GM12891 (cell line): ENCODE measurements around the gene PLEKHJ1.

ENCODE experiments used
- DNase-seq: peaks from one replicate; pipeline ENCODE4 v3.0.0; 2011; ENCODE audit warnings: low spot score; ENCODE audit not compliant: insufficient read length
- FAIRE-seq: peaks from 2 replicates; lab custom pipeline; 2011; peaks lifted over from hg19 to GRCh38; lab: Jason Lieb, UNC
- PAX5 ChIP-seq: IDR thresholded peaks from 2 replicates; pipeline ENCODE4 v1.6.1; 2011; ENCODE audit warnings: low read length, moderate library complexity, mild to moderate bottlenecking; ENCODE audit not compliant: insufficient read depth, severe bottlenecking
- POLR2A ChIP-seq: IDR thresholded peaks from 2 replicates; pipeline ENCODE4 v1.6.1; 2011; ENCODE audit warnings: low read depth, low read length, control low read depth
- POLR2AphosphoS5 ChIP-seq: IDR thresholded peaks from 2 replicates; pipeline ENCODE4 v1.6.1; 2011; ENCODE audit warnings: low read depth, low read length, control low read depth
- POU2F2 ChIP-seq: IDR thresholded peaks from 2 replicates; pipeline ENCODE4 v1.6.1; 2011; ENCODE audit warnings: low read depth, mild to moderate bottlenecking, control low read depth, low read length, moderate library complexity
- SPI1 ChIP-seq: IDR thresholded peaks from 2 replicates; pipeline ENCODE4 v1.6.1; 2011; ENCODE audit warnings: low read depth, low read length, control low read depth
- TAF1 ChIP-seq: IDR thresholded peaks from 2 replicates; pipeline ENCODE4 v1.6.1; 2011; ENCODE audit warnings: low read depth, low read length, control low read depth

PLEKHJ1 gene

DNA sequence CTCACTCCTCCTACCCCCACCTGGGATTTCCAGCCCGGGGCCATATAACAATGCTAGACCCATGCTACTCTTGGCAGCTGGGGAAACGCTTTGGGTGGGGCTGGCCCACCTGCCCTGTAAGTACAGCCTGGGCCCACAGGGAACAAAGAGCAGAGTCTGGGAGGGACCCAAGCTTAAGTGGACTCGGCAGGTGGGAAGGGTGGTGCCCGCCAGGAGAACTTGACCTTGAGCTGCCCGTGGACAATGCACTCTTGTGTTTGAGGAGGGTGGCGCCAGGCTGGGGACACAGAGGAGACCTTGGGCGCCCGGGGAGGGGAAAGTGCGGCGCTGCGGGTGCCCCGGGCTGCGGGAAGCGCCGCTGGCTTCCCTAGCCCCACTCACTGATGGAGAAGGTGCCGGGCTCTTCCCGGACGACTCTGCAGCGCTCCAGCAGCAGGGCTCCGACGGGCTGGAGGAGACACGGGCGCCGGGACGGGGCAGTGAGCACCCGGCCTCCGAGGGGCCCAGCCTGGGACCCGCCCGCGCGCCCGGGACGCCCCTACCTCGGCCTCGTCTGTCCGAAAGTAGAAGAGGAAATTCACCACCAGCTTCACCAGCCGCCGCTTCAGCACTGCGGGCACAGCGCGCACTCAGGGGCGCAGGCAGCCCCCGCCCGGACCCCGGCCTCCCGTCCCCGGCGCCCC, 607 bp downstream of the PLEKHJ1 start:
- FAIRE-seq, result no peak

DNA sequence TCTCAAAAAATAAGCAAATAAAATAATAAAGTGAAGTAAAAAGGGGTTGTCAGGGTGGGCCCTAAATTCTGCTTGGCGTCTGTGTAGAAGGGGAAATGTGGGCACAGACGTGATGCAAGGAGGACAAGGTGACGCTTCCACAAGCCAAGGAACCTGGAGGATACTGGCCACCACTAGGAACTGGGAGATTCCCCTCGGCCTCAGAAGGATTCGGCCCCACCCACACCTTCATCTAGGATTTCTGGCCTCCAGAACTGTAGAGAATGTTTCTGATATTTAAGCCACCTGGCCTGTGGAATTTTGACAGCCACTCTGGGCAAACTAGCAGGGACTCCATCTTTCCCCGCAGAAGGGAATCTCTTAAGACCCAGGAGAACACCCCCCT, 1.1 kb downstream of the PLEKHJ1 start:
- FAIRE-seq (no peak), DNase-seq (no peak)
- TF ChIP-seq POLR2AphosphoS5 (no peak), PAX5 (no peak), TAF1 (no peak), SPI1 (no peak), POU2F2 (no peak), POLR2A (no peak)

More for the DNA sequence above, 607 bp downstream of the PLEKHJ1 start:
- TF ChIP-seq SPI1, result no peak
- TF ChIP-seq POLR2A, result no peak
- TF ChIP-seq PAX5, result no peak
- no peak for TF ChIP-seq TAF1
- no peak for TF ChIP-seq POLR2AphosphoS5
- no peak for TF ChIP-seq POU2F2
- no peak for DNase-seq

- DNase-seq, result no peak
- TF ChIP-seq POLR2A (peak; percentile 7; the same call in 1 of the 2 replicates), POLR2AphosphoS5 (no peak)
- FAIRE-seq, result peak; percentile 43
These were observed 2.4 kb downstream of the PLEKHJ1 start for GRCh38 chr19:2233601-2234280.

- TF ChIP-seq POLR2AphosphoS5 (no peak), TAF1 (no peak), POU2F2 (no peak)
- FAIRE-seq (no peak), DNase-seq (no peak)
These were observed 3.6 kb downstream of the PLEKHJ1 start for GRCh38 chr19:2232286-2233151.

GRCh38 chr19:2231621-2232221, 4.4 kb downstream of the PLEKHJ1 start:
- no peak for TF ChIP-seq SPI1
- peak; percentile 61 for TF ChIP-seq POLR2A
- TF ChIP-seq POLR2AphosphoS5, result no peak; the same call in 1 of the 2 replicates
- FAIRE-seq (peak; percentile 28), DNase-seq (no peak)

DNA sequence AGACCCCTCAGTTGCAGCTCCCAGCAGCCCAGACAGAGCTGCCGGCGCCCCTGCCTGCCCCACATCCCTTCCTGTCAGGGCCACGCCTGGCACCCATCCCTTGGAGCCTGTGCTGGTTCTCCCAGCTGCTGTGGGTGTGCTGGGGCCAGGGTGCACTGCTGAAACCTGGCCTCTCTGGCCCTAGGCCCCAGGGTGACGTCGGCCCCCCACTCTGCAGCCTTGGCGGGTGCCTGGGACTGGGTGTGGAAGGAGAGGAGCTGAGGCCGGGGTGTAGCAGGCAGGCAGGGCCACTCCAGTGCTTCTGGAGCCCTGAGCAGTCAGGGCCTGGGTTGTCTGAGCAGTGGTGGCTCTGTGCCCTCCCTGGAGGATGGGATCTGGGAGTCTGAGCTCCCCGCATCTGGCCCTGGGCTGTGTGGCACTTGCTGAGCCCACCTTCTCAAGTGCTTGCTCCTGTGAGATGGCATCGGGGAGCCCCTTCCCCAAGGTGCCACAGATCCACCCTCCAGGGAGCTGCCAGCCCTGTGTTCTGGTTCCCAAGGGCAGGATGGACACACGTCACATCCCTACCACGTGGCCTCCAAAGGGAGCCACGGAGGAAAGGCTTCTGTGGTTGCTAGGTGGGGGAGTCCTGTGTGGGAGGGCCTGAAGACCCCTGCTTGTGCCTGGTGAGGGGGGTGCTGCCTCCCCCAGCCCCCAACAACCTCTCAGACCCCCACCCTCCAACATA, 5.2 kb downstream of the PLEKHJ1 start:
- DNase-seq (no peak), FAIRE-seq (no peak)
- TF ChIP-seq TAF1 (no peak), POLR2AphosphoS5 (peak; percentile 18), POU2F2 (no peak), SPI1 (no peak), POLR2A (no peak; the same call in 1 of the 2 replicates)

DNA sequence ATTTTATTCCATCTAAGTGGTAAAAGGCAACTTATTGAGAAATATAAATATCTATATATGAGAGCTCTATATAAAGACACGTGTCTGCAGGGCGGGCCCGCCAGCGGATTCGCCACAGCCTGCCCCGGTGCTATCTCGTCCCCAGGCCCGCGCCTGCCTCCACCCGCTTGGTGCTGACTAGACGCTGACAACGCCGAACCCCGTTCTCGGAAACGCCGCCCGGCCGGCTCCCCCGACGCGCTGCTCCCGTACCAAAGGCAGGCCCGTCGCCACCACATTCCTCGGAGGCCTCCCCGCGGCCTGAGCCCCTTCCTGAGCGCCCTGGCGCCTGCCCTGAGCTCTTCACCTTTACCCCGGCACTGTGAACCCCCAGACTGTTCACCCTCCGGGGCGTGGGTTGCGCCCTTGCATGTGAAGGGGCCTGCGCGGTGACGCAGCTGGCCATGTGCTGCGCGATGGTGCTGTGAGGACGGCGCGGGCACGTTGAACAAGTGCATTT, 6.0 kb downstream of the PLEKHJ1 start:
- FAIRE-seq (no peak), DNase-seq (no peak)
- TF ChIP-seq POU2F2 (no peak), PAX5 (no peak), POLR2AphosphoS5 (no peak; the same call in 1 of the 2 replicates), SPI1 (no peak), TAF1 (no peak), POLR2A (no peak)

DNA sequence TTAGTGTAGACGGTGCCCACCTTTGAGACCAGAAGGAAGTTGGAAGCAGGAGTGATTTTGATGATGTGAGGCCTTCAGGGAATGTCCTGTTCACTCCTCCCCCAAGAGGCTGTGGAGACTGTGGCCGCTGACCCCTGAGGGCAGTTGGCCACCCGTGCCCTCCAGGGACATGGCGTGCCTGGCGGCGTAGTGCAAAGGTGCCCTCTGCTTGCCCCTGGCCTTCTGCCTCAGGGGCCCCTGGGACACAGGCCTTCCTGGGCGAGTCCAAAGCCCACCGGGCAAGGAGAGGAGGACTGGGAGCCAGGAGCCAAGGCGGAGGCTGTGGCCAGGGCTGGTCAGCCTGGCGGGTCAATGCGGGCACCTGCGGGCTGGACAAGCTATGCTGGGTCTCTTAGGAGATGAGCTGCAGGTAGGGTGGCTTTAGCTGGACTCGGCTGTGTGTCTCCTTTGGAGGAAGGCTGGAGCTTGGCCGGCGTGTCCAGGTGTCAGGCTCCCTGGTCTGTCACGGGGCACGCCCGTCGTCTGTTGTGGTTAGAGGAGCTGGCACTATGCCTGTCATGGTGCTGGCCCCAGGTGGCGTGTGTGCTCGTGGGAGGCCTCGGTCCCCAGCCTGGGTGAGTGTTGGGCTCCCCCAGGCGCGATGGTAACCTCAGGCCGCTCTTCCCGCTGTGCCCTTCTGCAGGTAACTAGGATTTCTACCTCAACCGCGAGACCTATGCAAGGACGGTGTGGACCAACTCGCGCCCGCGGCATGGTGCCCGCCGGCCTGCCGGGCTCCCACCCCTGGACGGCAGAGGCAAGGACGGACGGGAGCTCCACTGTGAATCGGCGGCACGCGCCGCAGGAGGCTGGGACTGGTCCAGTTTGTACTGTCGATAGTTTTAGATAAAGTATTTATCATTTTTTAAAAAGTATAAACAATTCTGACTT, 6.8 kb downstream of the PLEKHJ1 start:
- FAIRE-seq (no peak), DNase-seq (no peak)

More for the DNA sequence above, 6.8 kb downstream of the PLEKHJ1 start:
- no peak for TF ChIP-seq PAX5
- TF ChIP-seq SPI1, result no peak
- no peak for TF ChIP-seq POLR2A
- TF ChIP-seq TAF1, result no peak
- no peak; the same call in 1 of the 2 replicates for TF ChIP-seq POLR2AphosphoS5
- TF ChIP-seq POU2F2, result no peak
